Measurements from ENCODE around the gene GFY. TPM values are rescaled to one million over a fixed set of nuclear protein-coding genes. Genes with fewer than 3 reads are reported as not detected.

The GFY gene
- total and polyA plus RNA-seq, 10 of the 15 experiments (the other 5 are each of a cell fraction or from before 2014, with no cell fraction given) = 0.05 TPM; not detected in 9

DNA sequence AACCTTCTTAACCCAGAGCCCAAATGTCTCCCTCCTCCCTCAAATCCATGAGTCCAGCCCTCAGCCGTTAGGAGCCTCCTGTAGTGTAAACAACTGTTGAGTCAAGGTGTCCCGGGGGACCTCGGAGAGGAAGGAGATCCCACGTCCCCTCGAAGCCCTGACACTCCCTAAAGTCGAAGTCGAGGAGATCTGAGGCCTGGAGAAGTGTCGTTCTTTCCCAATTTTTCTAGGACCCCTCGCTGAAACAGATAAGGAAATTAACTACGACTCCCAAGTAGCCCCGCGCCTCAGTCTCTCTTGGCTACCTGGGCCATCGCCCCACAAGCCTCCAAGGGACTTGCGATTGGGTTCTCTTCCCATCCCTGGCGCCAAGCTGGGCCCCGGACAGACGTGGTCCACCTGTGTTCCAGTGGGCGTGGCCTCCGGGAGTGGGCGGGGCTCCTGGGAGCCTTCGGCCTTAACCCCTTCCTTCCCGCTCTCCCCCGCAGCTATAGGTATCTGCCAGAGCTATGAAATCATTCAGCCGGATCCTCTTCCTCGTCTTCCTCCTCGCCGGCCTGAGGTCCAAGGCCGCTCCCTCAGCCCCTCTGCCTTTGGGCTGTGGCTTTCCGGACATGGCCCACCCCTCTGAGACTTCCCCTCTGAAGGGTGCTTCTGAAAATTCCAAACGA, 869 bp downstream of the GFY start:
- H4K20me1 ChIP-seq (ENCODE audit: control insufficient read depth, insufficient read depth) = no peaks in the 10 kb centered on the region
- ATAC-seq = no peak
- intact Hi-C loops (cut with micrococcal nuclease; ENCODE audit: unreplicated experiment) (no loop called here), in situ Hi-C loops (cut with MboI) (no loop called here)
- no peak overlapping the region for H3K9ac ChIP-seq (ENCODE audit: control insufficient read depth, insufficient read depth, low read length)
- SMC1A ChIA-PET (ENCODE audit: uncharacterized antibody, unreplicated experiment) = interaction anchor here (0.5 to 2.1 kb wide), 6 partner anchors 11 to 120 kb away, joined by 3 to 7 read pairs (median 3); no protein-coding TSS in a partner anchor
- FAIRE-seq = no peak
- CTCF ChIA-PET = interaction anchor here (1.1 to 3.3 kb wide), 5 partner anchors 9 to 35 kb away, joined by 3 to 17 read pairs (median 4); no protein-coding TSS in a partner anchor
- no peak overlapping the region for H3K27ac ChIP-seq (ENCODE audit: control insufficient read depth, insufficient read depth)
- peaks cover 4% of the 10 kb centered on the region for H3K4me1 ChIP-seq (ENCODE audit: control insufficient read depth, insufficient read depth, low read length)
- H3K79me2 ChIP-seq (ENCODE audit: control insufficient read depth, insufficient read depth, low read length) = no peaks in the 10 kb centered on the region
- no peaks in the 10 kb centered on the region for H3K36me3 ChIP-seq (ENCODE audit: control insufficient read depth in 2 of 2, insufficient read depth in 2 of 2, low read length in 1 of 2)
- DNase-seq (ENCODE audit: low read depth, low spot score) = no peak
- peaks cover 21 to 39% of the 10 kb centered on the region in 2 experiments for H3K27me3 ChIP-seq (replicated peaks in 1 of 2; ENCODE audit: control insufficient read depth in 2 of 2, insufficient read depth in 2 of 2, low read length in 1 of 2)
- RAD21 ChIA-PET (ENCODE audit: unreplicated experiment) = no interaction called here
- no peak overlapping the region for H3K4me2 ChIP-seq (ENCODE audit: control insufficient read depth, insufficient read depth)
- no peak overlapping the region for H3K4me3 ChIP-seq
- H2AFZ ChIP-seq (ENCODE audit: control insufficient read depth, low read depth, low read length) = no peak overlapping the region
- 5% methylated on average over 27 of the region's 30 CpGs for WGBS (ENCODE audit: insufficient coverage, insufficient replicate concordance, low lambda C conversion rate, missing lambda C conversion rate)
- POLR2A ChIA-PET = interaction anchor here (0.5 kb wide), 1 partner anchor 44 kb away, joined by 6 read pairs; no protein-coding TSS in a partner anchor
- no peaks in the 10 kb centered on the region for H3K9me3 ChIP-seq (replicated peaks; ENCODE audit: control insufficient read depth, insufficient read depth, low read length)
- TF ChIP-seq TCF3 (IDR thresholded peaks at IDR 0.05; ENCODE audit: borderline replicate concordance, insufficient read depth, low read depth, low read length) (no peak), YBX1 (IDR thresholded peaks at IDR 0.05) (no peak), HDGF (IDR thresholded peaks at IDR 0.05) (no peak), MTA3 (IDR thresholded peaks at IDR 0.05; ENCODE audit: borderline replicate concordance, low read length) (no peak), SIX5 (IDR thresholded peaks at IDR 0.05; ENCODE audit: low read depth, low read length, severe bottlenecking) (no peak), ZNF384 (IDR thresholded peaks at IDR 0.05; ENCODE audit: borderline replicate concordance, low read depth, low read length) (no peak), SP1 (IDR thresholded peaks at IDR 0.05; ENCODE audit: low read depth, low read length) (no peak), WRNIP1 (IDR thresholded peaks at IDR 0.05; ENCODE audit: borderline replicate concordance, low read depth, low read length) (no peak), RB1 (IDR thresholded peaks at IDR 0.05; ENCODE audit: borderline replicate concordance) (no peak), STAT1 (conservative IDR thresholded peaks at IDR 0.05) (no peak), BMI1 (IDR thresholded peaks at IDR 0.05; ENCODE audit: borderline replicate concordance) (no peak), IKZF1 (conservative IDR thresholded peaks at IDR 0.05) (no peak), ASH2L (IDR thresholded peaks at IDR 0.05; ENCODE audit: borderline replicate concordance, low read depth) (no peak)
- TF ChIP-seq, protein P1, sequence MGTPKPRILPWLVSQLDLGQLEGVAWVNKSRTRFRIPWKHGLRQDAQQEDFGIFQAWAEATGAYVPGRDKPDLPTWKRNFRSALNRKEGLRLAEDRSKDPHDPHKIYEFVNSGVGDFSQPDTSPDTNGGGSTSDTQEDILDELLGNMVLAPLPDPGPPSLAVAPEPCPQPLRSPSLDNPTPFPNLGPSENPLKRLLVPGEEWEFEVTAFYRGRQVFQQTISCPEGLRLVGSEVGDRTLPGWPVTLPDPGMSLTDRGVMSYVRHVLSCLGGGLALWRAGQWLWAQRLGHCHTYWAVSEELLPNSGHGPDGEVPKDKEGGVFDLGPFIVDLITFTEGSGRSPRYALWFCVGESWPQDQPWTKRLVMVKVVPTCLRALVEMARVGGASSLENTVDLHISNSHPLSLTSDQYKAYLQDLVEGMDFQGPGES (IDR thresholded peaks at IDR 0.05) = no peak
- TF ChIP-seq, protein P2, sequence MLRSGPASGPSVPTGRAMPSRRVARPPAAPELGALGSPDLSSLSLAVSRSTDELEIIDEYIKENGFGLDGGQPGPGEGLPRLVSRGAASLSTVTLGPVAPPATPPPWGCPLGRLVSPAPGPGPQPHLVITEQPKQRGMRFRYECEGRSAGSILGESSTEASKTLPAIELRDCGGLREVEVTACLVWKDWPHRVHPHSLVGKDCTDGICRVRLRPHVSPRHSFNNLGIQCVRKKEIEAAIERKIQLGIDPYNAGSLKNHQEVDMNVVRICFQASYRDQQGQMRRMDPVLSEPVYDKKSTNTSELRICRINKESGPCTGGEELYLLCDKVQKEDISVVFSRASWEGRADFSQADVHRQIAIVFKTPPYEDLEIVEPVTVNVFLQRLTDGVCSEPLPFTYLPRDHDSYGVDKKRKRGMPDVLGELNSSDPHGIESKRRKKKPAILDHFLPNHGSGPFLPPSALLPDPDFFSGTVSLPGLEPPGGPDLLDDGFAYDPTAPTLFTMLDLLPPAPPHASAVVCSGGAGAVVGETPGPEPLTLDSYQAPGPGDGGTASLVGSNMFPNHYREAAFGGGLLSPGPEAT (IDR thresholded peaks at IDR 0.05; ENCODE audit: low read depth) = no peak
- TF ChIP-seq, protein P3, sequence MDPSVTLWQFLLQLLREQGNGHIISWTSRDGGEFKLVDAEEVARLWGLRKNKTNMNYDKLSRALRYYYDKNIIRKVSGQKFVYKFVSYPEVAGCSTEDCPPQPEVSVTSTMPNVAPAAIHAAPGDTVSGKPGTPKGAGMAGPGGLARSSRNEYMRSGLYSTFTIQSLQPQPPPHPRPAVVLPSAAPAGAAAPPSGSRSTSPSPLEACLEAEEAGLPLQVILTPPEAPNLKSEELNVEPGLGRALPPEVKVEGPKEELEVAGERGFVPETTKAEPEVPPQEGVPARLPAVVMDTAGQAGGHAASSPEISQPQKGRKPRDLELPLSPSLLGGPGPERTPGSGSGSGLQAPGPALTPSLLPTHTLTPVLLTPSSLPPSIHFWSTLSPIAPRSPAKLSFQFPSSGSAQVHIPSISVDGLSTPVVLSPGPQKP (IDR thresholded peaks at IDR 0.05; ENCODE audit: low read depth, low read length) = no peak
- BruUV-seq (replicated peaks) = no TSS peak

Data from GM12878 (cell line).